Mesothelial cell of epicardium (in vitro differentiated cells): Measurements from ENCODE around the gene MRM3. TPM values are rescaled to one million over a fixed set of nuclear protein-coding genes. Genes with fewer than 3 reads are reported as not detected.
"Not testable (repeated sequence)": the region's sequence is repeated elsewhere in the genome, so short reads cannot be mapped to it uniquely, and the experiment has no call there.

ENCODE experiments used
- DNase-seq, 2 experiments: peaks; one replicate each; pipeline ENCODE4 v3.0.0; 2021; ENCODE audit warnings: low spot score in 2 of 2; ENCODE audit not compliant: unreplicated experiment in 2 of 2
- H3K27ac Mint-ChIP-seq: 2 replicates; pipeline ENCODE4 v1.8.0; 2021; ENCODE audit warnings: mixed read lengths
- H3K27me3 Mint-ChIP-seq: 2 replicates; pipeline ENCODE4 v1.8.0; 2021; ENCODE audit warnings: low read depth, mixed read lengths
- H3K36me3 Mint-ChIP-seq: 2 replicates; pipeline ENCODE4 v1.8.0; 2021; ENCODE audit warnings: mixed read lengths
- H3K4me1 Mint-ChIP-seq: 2 replicates; pipeline ENCODE4 v1.8.0; 2021; ENCODE audit warnings: mixed read lengths
- H3K4me3 Mint-ChIP-seq: 2 replicates; pipeline ENCODE4 v1.8.0; 2021; ENCODE audit warnings: mild to moderate bottlenecking, moderate library complexity, mixed read lengths
- H3K9me3 Mint-ChIP-seq: 2 replicates; pipeline ENCODE4 v1.8.0; 2021; ENCODE audit warnings: mixed read lengths
- total RNA-seq: library from RNA; stranded (reverse); gene quantifications from 3 replicates; pipeline ENCODE4 v1.2.1, GENCODE V29; 2021
- TF ChIP-seq, protein P1 (sequence below): fragments of 200-600 bp; sonication (generic); IDR thresholded peaks from one replicate; pipeline ENCODE4 v1.5.0; 2021; ENCODE audit warnings: antibody characterized with exemption; ENCODE audit not compliant: unreplicated experiment

The MRM3 gene
- total RNA-seq, 1 donor from 2014 or later, result 13.5 TPM

DNA sequence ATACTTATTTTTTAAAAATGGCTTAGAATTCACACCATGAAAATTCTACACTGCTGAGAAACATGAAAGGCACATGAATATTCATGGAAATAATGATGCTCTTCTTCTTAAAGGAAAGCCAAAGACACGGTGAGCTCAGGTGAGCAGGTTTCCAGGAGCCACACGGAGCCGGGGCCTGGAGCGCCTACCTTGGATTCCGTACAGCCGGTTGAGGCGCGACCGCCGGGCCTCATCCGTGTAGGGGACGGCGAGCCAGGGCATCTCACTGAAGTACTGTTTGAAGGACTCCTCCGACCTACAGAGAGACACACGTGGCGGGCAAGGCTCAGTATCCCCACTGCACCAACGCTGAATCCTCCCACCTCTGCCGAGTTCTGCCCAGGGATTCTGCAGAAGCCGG, 37.1 kb downstream of the MRM3 start:
- no peaks in the 10 kb centered on the region for H3K9me3 Mint-ChIP-seq
- TF ChIP-seq, protein P1, sequence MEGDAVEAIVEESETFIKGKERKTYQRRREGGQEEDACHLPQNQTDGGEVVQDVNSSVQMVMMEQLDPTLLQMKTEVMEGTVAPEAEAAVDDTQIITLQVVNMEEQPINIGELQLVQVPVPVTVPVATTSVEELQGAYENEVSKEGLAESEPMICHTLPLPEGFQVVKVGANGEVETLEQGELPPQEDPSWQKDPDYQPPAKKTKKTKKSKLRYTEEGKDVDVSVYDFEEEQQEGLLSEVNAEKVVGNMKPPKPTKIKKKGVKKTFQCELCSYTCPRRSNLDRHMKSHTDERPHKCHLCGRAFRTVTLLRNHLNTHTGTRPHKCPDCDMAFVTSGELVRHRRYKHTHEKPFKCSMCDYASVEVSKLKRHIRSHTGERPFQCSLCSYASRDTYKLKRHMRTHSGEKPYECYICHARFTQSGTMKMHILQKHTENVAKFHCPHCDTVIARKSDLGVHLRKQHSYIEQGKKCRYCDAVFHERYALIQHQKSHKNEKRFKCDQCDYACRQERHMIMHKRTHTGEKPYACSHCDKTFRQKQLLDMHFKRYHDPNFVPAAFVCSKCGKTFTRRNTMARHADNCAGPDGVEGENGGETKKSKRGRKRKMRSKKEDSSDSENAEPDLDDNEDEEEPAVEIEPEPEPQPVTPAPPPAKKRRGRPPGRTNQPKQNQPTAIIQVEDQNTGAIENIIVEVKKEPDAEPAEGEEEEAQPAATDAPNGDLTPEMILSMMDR, result no peak
- H3K4me1 Mint-ChIP-seq, result no peaks in the 10 kb centered on the region
- H3K36me3 Mint-ChIP-seq, result peaks cover 36% of the 10 kb centered on the region
- DNase-seq, result no peak
- H3K4me3 Mint-ChIP-seq, result no peak overlapping the region
- no peak overlapping the region for H3K27ac Mint-ChIP-seq
- H3K27me3 Mint-ChIP-seq, result no peaks in the 10 kb centered on the region

DNA sequence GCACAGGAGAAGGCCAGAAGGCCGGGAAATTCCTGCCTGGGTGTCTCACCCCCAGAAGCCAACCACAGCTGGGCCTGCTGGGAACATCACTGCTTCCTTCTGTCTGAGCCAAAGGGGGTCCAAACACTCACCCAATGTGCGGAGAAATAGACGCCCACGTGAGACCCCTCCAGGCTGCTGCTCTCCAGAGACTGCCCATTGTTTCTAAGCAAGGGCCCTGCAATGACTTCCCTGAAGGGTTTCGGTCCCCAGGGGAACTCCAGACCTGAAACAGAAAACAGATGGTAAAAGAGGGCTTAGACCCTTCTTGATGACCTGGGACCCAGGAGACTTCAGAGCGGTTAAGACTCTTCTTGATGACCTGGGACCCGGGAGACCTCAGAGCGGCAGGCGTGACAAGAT, 41.3 kb downstream of the MRM3 start:
- Mint-ChIP-seq H3K27me3 (no peaks in the 10 kb centered on the region), H3K36me3 (peaks cover 26% of the 10 kb centered on the region), H3K9me3 (no peaks in the 10 kb centered on the region), H3K4me3 (no peak overlapping the region), H3K27ac (no peak overlapping the region), H3K4me1 (no peaks in the 10 kb centered on the region)
- TF ChIP-seq, protein P1, result no peak
- DNase-seq, result no peak

DNA sequence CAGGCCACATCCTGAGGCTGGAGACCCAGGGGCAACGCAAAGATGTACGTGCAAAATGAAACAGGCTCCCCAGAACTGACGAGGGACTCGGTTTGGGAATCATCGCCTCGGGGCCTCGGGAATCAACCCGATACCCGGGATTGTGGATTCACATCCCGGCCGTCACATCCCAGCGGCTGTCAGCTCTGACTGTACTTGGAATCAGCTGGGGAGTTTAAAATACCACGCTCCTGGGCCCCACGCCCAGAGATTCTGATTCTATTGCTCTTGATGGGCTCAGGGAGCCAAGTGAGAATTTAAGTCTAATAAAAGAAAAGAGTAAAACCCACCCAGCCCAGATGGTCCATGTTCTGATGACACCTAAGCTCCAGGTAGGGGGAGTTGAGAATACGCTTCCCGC, 42.2 kb downstream of the MRM3 start:
- no peak for DNase-seq
- H3K9me3 Mint-ChIP-seq, result no peaks in the 10 kb centered on the region
- no peak overlapping the region for H3K27ac Mint-ChIP-seq
- TF ChIP-seq, protein P1, result no peak
- H3K4me3 Mint-ChIP-seq, result no peak overlapping the region
- no peaks in the 10 kb centered on the region for H3K4me1 Mint-ChIP-seq
- peaks cover 22% of the 10 kb centered on the region for H3K36me3 Mint-ChIP-seq
- H3K27me3 Mint-ChIP-seq, result no peaks in the 10 kb centered on the region

DNA sequence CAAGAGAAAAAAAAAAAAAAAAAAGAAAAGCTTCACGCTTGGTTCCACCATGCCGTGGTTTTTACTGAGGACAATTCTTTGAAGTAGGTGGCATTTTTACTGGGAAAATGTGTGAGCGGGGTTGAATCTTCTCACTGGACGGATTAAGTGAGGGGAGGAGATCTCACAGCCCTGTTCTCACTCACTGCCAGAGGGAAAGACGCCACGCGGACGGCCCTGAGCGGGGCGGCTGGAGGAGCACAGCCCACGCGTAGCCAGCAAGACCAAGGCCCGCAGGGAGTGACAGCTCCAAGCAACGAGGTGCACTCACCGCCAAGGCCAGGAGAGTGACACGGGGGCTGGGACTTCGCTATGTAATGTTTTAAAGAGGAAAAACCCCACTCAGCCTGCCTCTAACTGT, 43.1 kb downstream of the MRM3 start:
- Mint-ChIP-seq H3K36me3 (peaks cover 23% of the 10 kb centered on the region), H3K27ac (peak overlapping the region; percentile 47), H3K27me3 (no peaks in the 10 kb centered on the region), H3K4me1 (no peaks in the 10 kb centered on the region), H3K4me3 (no peak overlapping the region), H3K9me3 (peaks cover 4% of the 10 kb centered on the region)
- DNase-seq, result no peak
- TF ChIP-seq, protein P1, result no peak

DNA sequence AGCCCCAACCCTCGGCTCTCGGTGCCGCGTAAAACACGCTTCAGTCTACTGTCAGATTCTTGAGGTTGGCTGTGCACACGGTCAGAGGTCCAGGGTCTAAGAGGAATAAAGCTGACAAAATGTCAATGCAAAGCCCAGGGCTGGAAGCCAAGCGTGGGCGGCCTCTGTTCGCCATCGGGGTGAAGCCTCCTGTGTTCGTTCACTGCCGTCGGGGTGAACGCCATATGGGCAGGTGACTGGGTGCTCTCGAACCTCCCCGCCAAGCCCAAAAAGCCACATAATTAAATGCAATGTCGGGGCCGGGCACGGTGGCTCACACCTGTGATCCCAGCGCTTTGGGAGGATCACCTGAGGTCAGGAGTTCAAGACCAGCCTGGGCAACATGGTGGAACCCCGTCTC, 44.6 kb downstream of the MRM3 start:
- H3K9me3 Mint-ChIP-seq, result peaks cover 6% of the 10 kb centered on the region
- no peak overlapping the region for H3K4me3 Mint-ChIP-seq
- TF ChIP-seq, protein P1, result no peak
- no peaks in the 10 kb centered on the region for H3K27me3 Mint-ChIP-seq
- no peak overlapping the region for H3K27ac Mint-ChIP-seq
- peaks cover 25% of the 10 kb centered on the region for H3K36me3 Mint-ChIP-seq
- H3K4me1 Mint-ChIP-seq, result no peaks in the 10 kb centered on the region
- DNase-seq, result no peak

DNA sequence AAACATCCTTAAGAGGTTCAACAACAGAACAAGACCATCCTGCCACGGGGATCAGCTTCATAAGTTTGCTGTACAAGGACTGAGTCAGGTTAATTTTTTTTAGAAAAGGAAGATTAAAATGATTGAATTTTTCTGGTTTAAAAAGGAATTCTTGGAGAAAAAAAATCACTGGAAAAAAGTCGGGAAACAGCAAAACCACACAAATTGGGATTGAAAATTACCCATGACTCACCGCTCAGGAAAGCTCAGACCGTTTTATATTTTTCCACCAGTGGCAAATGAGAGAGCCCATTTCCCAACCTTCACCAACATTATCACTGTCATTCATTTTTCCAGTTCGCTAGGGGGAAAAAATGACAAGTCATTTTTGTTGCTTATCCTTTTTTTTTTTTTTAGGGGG, 46.6 kb downstream of the MRM3 start:
- H3K4me3 Mint-ChIP-seq, result no peak overlapping the region
- no peak for DNase-seq
- no peaks in the 10 kb centered on the region for H3K27me3 Mint-ChIP-seq
- TF ChIP-seq, protein P1, result no peak
- H3K9me3 Mint-ChIP-seq, result peaks cover 12% of the 10 kb centered on the region
- peaks cover 2% of the 10 kb centered on the region for H3K4me1 Mint-ChIP-seq
- H3K27ac Mint-ChIP-seq, result no peak overlapping the region
- H3K36me3 Mint-ChIP-seq, result peaks cover 24% of the 10 kb centered on the region

DNA sequence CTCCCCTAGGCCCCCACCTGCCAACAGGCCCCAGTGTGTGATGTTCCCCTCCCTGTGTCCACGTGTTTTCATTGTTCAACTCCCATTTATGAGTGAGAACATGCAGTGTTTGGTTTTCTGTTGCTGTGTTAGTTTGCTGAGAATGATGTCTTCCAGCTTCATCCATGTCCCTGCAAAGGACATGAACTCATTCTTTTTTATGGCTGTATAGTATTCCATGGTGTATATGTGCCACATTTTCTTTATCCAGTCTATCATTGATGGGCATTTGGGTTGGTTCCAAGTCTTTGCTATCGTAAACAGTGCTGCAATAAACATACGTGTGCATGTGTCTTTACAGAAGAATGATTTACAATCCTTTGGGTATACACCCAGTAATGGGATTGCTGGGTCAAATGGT, 47.5 kb downstream of the MRM3 start:
- H3K9me3 Mint-ChIP-seq, result peaks cover 12% of the 10 kb centered on the region
- H3K27ac Mint-ChIP-seq, H3K27me3 Mint-ChIP-seq, DNase-seq, H3K4me3 Mint-ChIP-seq, H3K4me1 Mint-ChIP-seq: not testable (repeated sequence)
- peaks cover 25% of the 10 kb centered on the region for H3K36me3 Mint-ChIP-seq
